A549 treated with dexamethasone at 1 μM for 4 hours (cell line): ENCODE measurements around the gene SLAMF8. TPM values are rescaled to one million over a fixed set of nuclear protein-coding genes. Genes with fewer than 3 reads are reported as not detected.

ENCODE experiments used
- total RNA-seq: library from RNA; stranded (reverse); fragments of 200-300 nt; extraction: Qiagen RNA extraction; gene quantifications from 5 replicates; pipeline ENCODE4 v1.2.3, GENCODE V29; 2022

SLAMF8 gene
- total RNA-seq: 0.05 to 0.31 TPM (median 0.15 TPM) in 5 replicates

GRCh38 chr1:159826441-159827101 is at the start of gene SLAMF8:
TSS of gene SLAMF8 (plus strand) at chr1:159826873. CDS start at chr1:159826899, 26 bp downstream.

DNA sequence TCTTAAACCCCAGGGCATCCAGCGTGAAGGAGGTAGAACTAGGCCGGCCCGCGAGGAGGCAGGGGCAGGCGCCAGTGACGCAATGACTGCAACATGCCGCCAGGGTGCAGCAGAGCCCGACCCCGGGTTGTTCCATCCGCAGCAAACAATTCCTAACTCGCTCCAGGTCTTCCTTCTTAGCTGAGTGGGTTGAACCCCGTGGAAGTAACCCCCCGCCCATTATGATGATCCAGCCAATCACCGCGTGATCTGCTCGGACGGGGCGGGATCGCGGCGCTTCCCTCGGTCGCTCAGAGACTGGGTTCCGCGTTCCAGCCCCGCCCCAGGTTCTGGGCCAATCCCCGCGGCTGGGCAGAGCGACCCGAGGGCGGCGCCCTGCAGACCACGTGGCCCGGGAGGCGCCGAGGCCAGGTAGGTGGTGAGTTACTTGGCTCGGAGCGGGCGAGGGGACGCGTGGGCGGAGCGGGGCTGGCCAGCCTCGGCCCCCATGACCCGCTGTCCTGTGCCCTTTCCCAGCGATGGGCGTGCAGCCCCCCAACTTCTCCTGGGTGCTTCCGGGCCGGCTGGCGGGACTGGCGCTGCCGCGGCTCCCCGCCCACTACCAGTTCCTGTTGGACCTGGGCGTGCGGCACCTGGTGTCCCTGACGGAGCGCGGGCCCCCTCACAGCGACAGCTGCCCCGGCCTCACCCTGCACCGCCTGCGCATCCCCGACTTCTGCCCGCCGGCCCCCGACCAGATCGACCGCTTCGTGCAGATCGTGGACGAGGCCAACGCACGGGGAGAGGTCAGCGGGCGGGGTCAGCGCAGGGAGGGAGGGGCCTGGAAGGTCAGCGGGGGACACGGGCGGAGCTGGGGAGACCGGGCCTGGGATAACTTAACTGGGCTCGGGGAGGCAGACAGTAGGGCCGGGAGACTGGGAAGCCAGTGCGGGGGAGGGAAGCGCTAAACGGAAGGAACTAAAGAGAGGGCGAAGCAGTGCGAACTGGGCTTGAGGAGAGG is 45.8 kb upstream of the SLAMF8 start, which contains the start of gene DUSP23:
TSS of gene DUSP23 (plus strand) at position 380 of the 1,000 bp plus-strand sequence. CDS start at position 519, 139 bp downstream.

DNA sequence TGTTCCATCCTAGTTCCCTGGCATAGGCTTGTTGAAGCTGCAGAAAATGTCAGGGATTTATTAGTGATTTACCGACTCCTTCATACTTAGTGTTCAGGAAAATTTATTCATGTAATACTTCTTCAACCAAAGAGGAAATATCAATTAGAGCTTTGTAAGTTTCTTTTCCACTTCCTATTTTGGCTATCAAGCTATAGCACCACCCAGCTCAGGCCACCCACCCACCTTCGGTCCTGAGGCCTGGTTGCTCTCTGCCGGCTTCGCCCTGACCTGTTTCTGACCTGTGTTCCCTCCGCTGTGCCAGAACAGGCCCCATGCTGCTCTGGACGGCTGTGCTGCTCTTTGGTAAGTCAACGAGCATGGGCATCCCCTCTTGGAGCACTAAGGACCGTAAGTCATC is 24.6 kb upstream of the SLAMF8 start, which contains the start of gene FCRL6:
TSS of gene FCRL6 (plus strand) at position 250 of the 400 bp plus-strand sequence. CDS start at position 315, 65 bp downstream.

DNA sequence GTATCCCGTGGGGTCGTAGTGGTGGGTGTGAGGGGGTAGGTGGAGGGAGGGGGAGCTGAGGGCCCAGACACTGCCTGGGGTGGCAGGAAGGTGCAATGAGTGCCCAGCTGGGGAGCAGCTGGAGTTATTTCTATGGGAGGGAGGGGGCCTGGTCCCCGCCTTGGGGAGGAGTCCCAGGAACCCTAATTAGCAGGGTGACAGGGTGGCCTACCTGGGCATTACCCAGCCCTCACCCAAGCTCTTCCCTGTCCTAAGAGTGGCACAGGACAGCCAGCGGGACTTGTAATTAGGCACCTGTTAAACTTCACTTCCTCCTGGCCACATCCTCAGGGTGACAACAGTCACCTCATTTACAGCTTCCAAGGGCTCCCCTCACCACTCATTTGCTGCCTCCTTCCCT is 35.9 kb downstream of the SLAMF8 start, which contains the start of gene VSIG8:
TSS of gene VSIG8 (minus strand) at position 101 of the 400 bp plus-strand sequence. CDS start 136 bp downstream, outside the sequence.

Other genes starting within 250 kb of the SLAMF8 start
- 0.08 TPM in 1 of 5 replicates, not detected in the others for gene APCS, start 239.0 kb upstream of the SLAMF8 start, total RNA-seq
- not detected in 5 replicates for gene CRP, start 112.3 kb upstream of the SLAMF8 start, total RNA-seq
- gene DUSP23, start 45.9 kb upstream of the SLAMF8 start, total RNA-seq: 58.0 to 74.4 TPM (median 72.4 TPM) in 5 replicates
- gene FCRL6, start 24.5 kb upstream of the SLAMF8 start, total RNA-seq: not detected in 5 replicates
- gene VSIG8, start 35.8 kb downstream of the SLAMF8 start, total RNA-seq: 0.06 to 0.11 TPM in 2 of 5 replicates, not detected in the others
- 0.53 to 0.80 TPM (median 0.75 TPM) in 5 replicates for gene CFAP45, start 73.3 kb downstream of the SLAMF8 start, total RNA-seq
- 973 to 1,007 TPM (median 994 TPM) in 5 replicates for gene TAGLN2, start 98.6 kb downstream of the SLAMF8 start, total RNA-seq
- gene IGSF9, start 118.7 kb downstream of the SLAMF8 start, total RNA-seq: 0.14 to 0.21 TPM (median 0.19 TPM) in 5 replicates
- 0.22 to 0.43 TPM (median 0.37 TPM) in 5 replicates for gene SLAMF9, start 127.4 kb downstream of the SLAMF8 start, total RNA-seq
- gene PIGM, start 205.1 kb downstream of the SLAMF8 start, total RNA-seq: 4.0 to 4.9 TPM (median 4.5 TPM) in 5 replicates
- gene KCNJ10, start 243.3 kb downstream of the SLAMF8 start, total RNA-seq: not detected in 5 replicates